ENCODE results near the gene FBXL14. TPM values are rescaled to one million over a fixed set of nuclear protein-coding genes. Genes with fewer than 3 reads are reported as not detected.

FBXL14 gene
- polyA plus RNA-seq, 1 donor from 2014 or later, result 15.1 TPM

- no peaks in the 10 kb centered on the region for H4K20me1 ChIP-seq (ENCODE audit: insufficient read depth)
- H3K9me2 ChIP-seq (ENCODE audit: insufficient read depth, low read length), result no peaks in the 10 kb centered on the region
- H2AFZ ChIP-seq (ENCODE audit: low read depth, low read length), result no peak overlapping the region
- H3K9me3 ChIP-seq (ENCODE audit: low read length), result peaks cover 7% of the 10 kb centered on the region
- no peak overlapping the region for H3K9ac ChIP-seq (ENCODE audit: low read length)
- H3K79me2 ChIP-seq (replicated peaks; ENCODE audit: insufficient read depth, low read length), result peaks cover 91% of the 10 kb centered on the region
- no peak overlapping the region for H3K27ac ChIP-seq (ENCODE audit: low read length)
- H3K36me3 ChIP-seq (ENCODE audit: insufficient read depth, low read length), result no peaks in the 10 kb centered on the region
- no peaks in the 10 kb centered on the region for H3K27me3 ChIP-seq (ENCODE audit: insufficient read depth, low read depth, low read length)
- TF ChIP-seq EZH2 (IDR thresholded peaks at IDR 0.05; ENCODE audit: borderline replicate concordance, insufficient read depth, low read length, poor library complexity, severe bottlenecking) (no peak), MXI1 (conservative IDR thresholded peaks at IDR 0.05; ENCODE audit: poor library complexity, severe bottlenecking) (no peak), REST (IDR thresholded peaks at IDR 0.05; ENCODE audit: borderline replicate concordance) (no peak)
- no peak overlapping the region for H3K4me2 ChIP-seq (ENCODE audit: low read length)
- no peaks in the 10 kb centered on the region for H3F3A ChIP-seq (ENCODE audit: insufficient read depth, low read length, poor library complexity, severe bottlenecking)
- no peak overlapping the region for H3K4me3 ChIP-seq (ENCODE audit: low read length)
Measured at GRCh38 chr12:1544996-1545700, 49.2 kb downstream of the FBXL14 start.

- Histone ChIP-seq H3K9me2 (ENCODE audit: insufficient read depth, low read length) (no peaks in the 10 kb centered on the region), H3K27me3 (ENCODE audit: insufficient read depth, low read depth, low read length) (no peaks in the 10 kb centered on the region), H2AFZ (ENCODE audit: low read depth, low read length) (no peak overlapping the region), H3F3A (ENCODE audit: insufficient read depth, low read length, poor library complexity, severe bottlenecking) (no peaks in the 10 kb centered on the region), H3K9ac (ENCODE audit: low read length) (no peak overlapping the region), H3K4me2 (ENCODE audit: low read length) (no peak overlapping the region), H3K36me3 (ENCODE audit: insufficient read depth, low read length) (no peaks in the 10 kb centered on the region), H3K79me2 (replicated peaks; ENCODE audit: insufficient read depth, low read length) (peaks cover 95% of the 10 kb centered on the region), H3K27ac (ENCODE audit: low read length) (no peak overlapping the region), H3K9me3 (ENCODE audit: low read length) (peaks cover 7% of the 10 kb centered on the region), H3K4me3 (ENCODE audit: low read length) (no peak overlapping the region), H4K20me1 (ENCODE audit: insufficient read depth) (no peaks in the 10 kb centered on the region)
- no peak for TF ChIP-seq SMC3 (conservative IDR thresholded peaks at IDR 0.05; ENCODE audit: poor library complexity)
Measured at GRCh38 chr12:1542599-1542998, 51.8 kb downstream of the FBXL14 start.

GRCh38 chr12:1540690-1541089 is 53.7 kb downstream of the FBXL14 start:
- H3K36me3 ChIP-seq (ENCODE audit: insufficient read depth, low read length), result no peaks in the 10 kb centered on the region
- no peak overlapping the region for H3K27ac ChIP-seq (ENCODE audit: low read length)
- H2AFZ ChIP-seq (ENCODE audit: low read depth, low read length), result no peak overlapping the region
- no peak overlapping the region for H3K4me2 ChIP-seq (ENCODE audit: low read length)
- H3K9me3 ChIP-seq (ENCODE audit: low read length), result no peaks in the 10 kb centered on the region
- peaks cover 97% of the 10 kb centered on the region for H3K79me2 ChIP-seq (replicated peaks; ENCODE audit: insufficient read depth, low read length)
- H3K27me3 ChIP-seq (ENCODE audit: insufficient read depth, low read depth, low read length), result no peaks in the 10 kb centered on the region
- H3K4me3 ChIP-seq (ENCODE audit: low read length), result no peak overlapping the region
- no peaks in the 10 kb centered on the region for H3F3A ChIP-seq (ENCODE audit: insufficient read depth, low read length, poor library complexity, severe bottlenecking)
- H3K9ac ChIP-seq (ENCODE audit: low read length), result no peak overlapping the region
- TF ChIP-seq POLR2AphosphoS5 (IDR thresholded peaks at IDR 0.05), result no peak
- TF ChIP-seq CTCF (IDR thresholded peaks at IDR 0.05; ENCODE audit: poor library complexity, severe bottlenecking), result no peak
- no peak for TF ChIP-seq EP300 (conservative IDR thresholded peaks at IDR 0.05; ENCODE audit: poor library complexity, severe bottlenecking)
- TF ChIP-seq MXI1 (conservative IDR thresholded peaks at IDR 0.05; ENCODE audit: poor library complexity, severe bottlenecking), result no peak
- TF ChIP-seq EZH2 (IDR thresholded peaks at IDR 0.05; ENCODE audit: borderline replicate concordance, insufficient read depth, low read length, poor library complexity, severe bottlenecking), result no peak
- no peak for TF ChIP-seq SMC3 (conservative IDR thresholded peaks at IDR 0.05; ENCODE audit: poor library complexity)
- no peak for TF ChIP-seq TAF1 (IDR thresholded peaks at IDR 0.05; ENCODE audit: low read depth)
- no peak for TF ChIP-seq RAD21 (conservative IDR thresholded peaks at IDR 0.05)
- TF ChIP-seq REST (IDR thresholded peaks at IDR 0.05; ENCODE audit: borderline replicate concordance), result no peak
- H3K9me2 ChIP-seq (ENCODE audit: insufficient read depth, low read length), result no peaks in the 10 kb centered on the region
- H4K20me1 ChIP-seq (ENCODE audit: insufficient read depth), result no peaks in the 10 kb centered on the region
